Measurements from ENCODE around the gene MINK1. TPM values are rescaled to one million over a fixed set of nuclear protein-coding genes. Genes with fewer than 3 reads are reported as not detected.
"Not testable (repeated sequence)": the region's sequence is repeated elsewhere in the genome, so short reads cannot be mapped to it uniquely, and the experiment has no call there.

The MINK1 gene
- total RNA-seq, 2 donors from 2014 or later, result 188 to 263 TPM

- H3K4me1 Mint-ChIP-seq, result peaks cover 22% of the 10 kb centered on the region
- not testable (repeated sequence) for ATAC-seq; H3K27ac Mint-ChIP-seq; H3K36me3 Mint-ChIP-seq (ENCODE audit: low read depth); H3K27me3 Mint-ChIP-seq; DNase-seq; H3K9me3 ChIP-seq (ENCODE audit: control insufficient read depth, low read length, poor library complexity, severe bottlenecking); H3K4me3 Mint-ChIP-seq
These were observed 73.5 kb downstream of the MINK1 start for GRCh38 chr17:4906642-4907041.

- ATAC-seq (no peak), DNase-seq (no peak)
- H3K9me3 ChIP-seq (ENCODE audit: control insufficient read depth, low read length, poor library complexity, severe bottlenecking), result no peaks in the 10 kb centered on the region
- Mint-ChIP-seq H3K27ac (no peak overlapping the region), H3K4me1 (peaks cover 11% of the 10 kb centered on the region), H3K4me3 (no peak overlapping the region), H3K36me3 (ENCODE audit: low read depth) (no peaks in the 10 kb centered on the region), H3K27me3 (no peaks in the 10 kb centered on the region)
These were observed 75.2 kb downstream of the MINK1 start for GRCh38 chr17:4908301-4908700.

- no peaks in the 10 kb centered on the region for H3K36me3 Mint-ChIP-seq (ENCODE audit: low read depth)
- no peak overlapping the region for H3K27ac Mint-ChIP-seq
- no peaks in the 10 kb centered on the region for H3K9me3 ChIP-seq (ENCODE audit: control insufficient read depth, low read length, poor library complexity, severe bottlenecking)
- H3K27me3 Mint-ChIP-seq, result no peaks in the 10 kb centered on the region
- peak; percentile 96 for ATAC-seq
- peak; percentile 51 to 54 (median 53) for DNase-seq
- no peak overlapping the region for H3K4me3 Mint-ChIP-seq
- peaks cover 7% of the 10 kb centered on the region for H3K4me1 Mint-ChIP-seq
These were observed 75.8 kb downstream of the MINK1 start for GRCh38 chr17:4908711-4909496.

GRCh38 chr17:4913994-4914393, 80.9 kb downstream of the MINK1 start:
- H3K27ac Mint-ChIP-seq, result no peak overlapping the region
- ATAC-seq, result no peak

GRCh38 chr17:4914551-4914950, 81.4 kb downstream of the MINK1 start:
- H3K4me3 Mint-ChIP-seq; H3K27ac Mint-ChIP-seq; H3K9me3 ChIP-seq (ENCODE audit: control insufficient read depth, low read length, poor library complexity, severe bottlenecking); H3K4me1 Mint-ChIP-seq; H3K36me3 Mint-ChIP-seq (ENCODE audit: low read depth); ATAC-seq; H3K27me3 Mint-ChIP-seq; DNase-seq: not testable (repeated sequence)

More at GRCh38 chr17:4913994-4914393, 80.9 kb downstream of the MINK1 start:
- peaks cover 7% of the 10 kb centered on the region for H3K4me1 Mint-ChIP-seq
- no peaks in the 10 kb centered on the region for H3K9me3 ChIP-seq (ENCODE audit: control insufficient read depth, low read length, poor library complexity, severe bottlenecking)
- no peaks in the 10 kb centered on the region for H3K27me3 Mint-ChIP-seq
- no peak overlapping the region for H3K4me3 Mint-ChIP-seq
- DNase-seq, result no peak
- no peaks in the 10 kb centered on the region for H3K36me3 Mint-ChIP-seq (ENCODE audit: low read depth)

GRCh38 chr17:4919511-4920047, 86.4 kb downstream of the MINK1 start:
- Mint-ChIP-seq H3K36me3 (ENCODE audit: low read depth) (no peaks in the 10 kb centered on the region), H3K27me3 (no peaks in the 10 kb centered on the region), H3K4me1 (peaks cover 4% of the 10 kb centered on the region), H3K27ac (no peak overlapping the region), H3K4me3 (no peak overlapping the region)
- DNase-seq (no peak), ATAC-seq (no peak)
- H3K9me3 ChIP-seq (ENCODE audit: control insufficient read depth, low read length, poor library complexity, severe bottlenecking), result no peaks in the 10 kb centered on the region

- no peak for ATAC-seq
- no peak for DNase-seq
These were observed 87.4 kb downstream of the MINK1 start for GRCh38 chr17:4920351-4921048.

GRCh38 chr17:4921320-4921719, 88.2 kb downstream of the MINK1 start:
- ATAC-seq (no peak), DNase-seq (no peak)
- Mint-ChIP-seq H3K4me1 (peaks cover 4% of the 10 kb centered on the region), H3K36me3 (ENCODE audit: low read depth) (no peaks in the 10 kb centered on the region), H3K27me3 (no peaks in the 10 kb centered on the region), H3K27ac (no peak overlapping the region), H3K4me3 (no peak overlapping the region)
- H3K9me3 ChIP-seq (ENCODE audit: control insufficient read depth, low read length, poor library complexity, severe bottlenecking), result no peaks in the 10 kb centered on the region

More at GRCh38 chr17:4920351-4921048, 87.4 kb downstream of the MINK1 start:
- Mint-ChIP-seq H3K27me3 (no peaks in the 10 kb centered on the region), H3K36me3 (ENCODE audit: low read depth) (no peaks in the 10 kb centered on the region), H3K4me1 (peaks cover 4% of the 10 kb centered on the region), H3K27ac (no peak overlapping the region), H3K4me3 (no peak overlapping the region)
- no peaks in the 10 kb centered on the region for H3K9me3 ChIP-seq (ENCODE audit: control insufficient read depth, low read length, poor library complexity, severe bottlenecking)

- not testable (repeated sequence) for H3K4me3 Mint-ChIP-seq; DNase-seq; H3K9me3 ChIP-seq (ENCODE audit: control insufficient read depth, low read length, poor library complexity, severe bottlenecking); H3K27me3 Mint-ChIP-seq; H3K36me3 Mint-ChIP-seq (ENCODE audit: low read depth); ATAC-seq
- peak overlapping the region; percentile 34 for H3K27ac Mint-ChIP-seq
- peaks cover 15% of the 10 kb centered on the region for H3K4me1 Mint-ChIP-seq
These were observed 93.6 kb downstream of the MINK1 start for GRCh38 chr17:4926577-4927335.

GRCh38 chr17:4928881-4929280, 95.7 kb downstream of the MINK1 start:
- Mint-ChIP-seq H3K36me3 (ENCODE audit: low read depth) (peaks cover 9% of the 10 kb centered on the region), H3K4me3 (no peak overlapping the region), H3K4me1 (peaks cover 19% of the 10 kb centered on the region), H3K27me3 (no peaks in the 10 kb centered on the region), H3K27ac (no peak overlapping the region)
- DNase-seq (no peak), ATAC-seq (no peak)
- no peaks in the 10 kb centered on the region for H3K9me3 ChIP-seq (ENCODE audit: control insufficient read depth, low read length, poor library complexity, severe bottlenecking)

- DNase-seq (no peak), ATAC-seq (no peak)
- H3K4me1 Mint-ChIP-seq, result peaks cover 27% of the 10 kb centered on the region
- no peaks in the 10 kb centered on the region for H3K27me3 Mint-ChIP-seq
- no peaks in the 10 kb centered on the region for H3K9me3 ChIP-seq (ENCODE audit: control insufficient read depth, low read length, poor library complexity, severe bottlenecking)
- H3K36me3 Mint-ChIP-seq (ENCODE audit: low read depth), result peaks cover 9% of the 10 kb centered on the region
- H3K27ac Mint-ChIP-seq, result peak within 1 kb of the TSS; percentile 5
- H3K4me3 Mint-ChIP-seq, result no peak within 1 kb of the TSS
These were observed 98.8 kb downstream of the MINK1 start, which contains the start of gene GP1BA for GRCh38 chr17:4931963-4932362. GP1BA (plus strand) TSS chr17:4932277; CDS start chr17:4932605, 328 bp downstream.

- H3K27ac Mint-ChIP-seq, result no peak overlapping the region
- no peaks in the 10 kb centered on the region for H3K27me3 Mint-ChIP-seq
- peaks cover 27% of the 10 kb centered on the region for H3K4me1 Mint-ChIP-seq
- H3K4me3 Mint-ChIP-seq, result no peak overlapping the region
- H3K36me3 Mint-ChIP-seq (ENCODE audit: low read depth), result peaks cover 9% of the 10 kb centered on the region
- H3K9me3 ChIP-seq (ENCODE audit: control insufficient read depth, low read length, poor library complexity, severe bottlenecking), result no peaks in the 10 kb centered on the region
- ATAC-seq (no peak), DNase-seq (no peak)
These were observed 99.6 kb downstream of the MINK1 start for GRCh38 chr17:4932756-4933155.

- H3K27me3 Mint-ChIP-seq, result no peaks in the 10 kb centered on the region
- DNase-seq, result no peak
- peak overlapping the region; percentile 60 for H3K27ac Mint-ChIP-seq
- no peak for ATAC-seq
- peak overlapping the region; percentile 61 for H3K4me3 Mint-ChIP-seq
- peaks cover 9% of the 10 kb centered on the region for H3K36me3 Mint-ChIP-seq (ENCODE audit: low read depth)
- peaks cover 31% of the 10 kb centered on the region for H3K4me1 Mint-ChIP-seq
- no peaks in the 10 kb centered on the region for H3K9me3 ChIP-seq (ENCODE audit: control insufficient read depth, low read length, poor library complexity, severe bottlenecking)
These were observed 100.5 kb downstream of the MINK1 start for GRCh38 chr17:4933646-4934045.

Measured in T-helper 17 cell (primary cell).